ENCODE data around the gene PRRX2.
A peak's percentile ranks its signal among the peaks of the same experiment; 100 is the strongest.

Gene PRRX2

DNA sequence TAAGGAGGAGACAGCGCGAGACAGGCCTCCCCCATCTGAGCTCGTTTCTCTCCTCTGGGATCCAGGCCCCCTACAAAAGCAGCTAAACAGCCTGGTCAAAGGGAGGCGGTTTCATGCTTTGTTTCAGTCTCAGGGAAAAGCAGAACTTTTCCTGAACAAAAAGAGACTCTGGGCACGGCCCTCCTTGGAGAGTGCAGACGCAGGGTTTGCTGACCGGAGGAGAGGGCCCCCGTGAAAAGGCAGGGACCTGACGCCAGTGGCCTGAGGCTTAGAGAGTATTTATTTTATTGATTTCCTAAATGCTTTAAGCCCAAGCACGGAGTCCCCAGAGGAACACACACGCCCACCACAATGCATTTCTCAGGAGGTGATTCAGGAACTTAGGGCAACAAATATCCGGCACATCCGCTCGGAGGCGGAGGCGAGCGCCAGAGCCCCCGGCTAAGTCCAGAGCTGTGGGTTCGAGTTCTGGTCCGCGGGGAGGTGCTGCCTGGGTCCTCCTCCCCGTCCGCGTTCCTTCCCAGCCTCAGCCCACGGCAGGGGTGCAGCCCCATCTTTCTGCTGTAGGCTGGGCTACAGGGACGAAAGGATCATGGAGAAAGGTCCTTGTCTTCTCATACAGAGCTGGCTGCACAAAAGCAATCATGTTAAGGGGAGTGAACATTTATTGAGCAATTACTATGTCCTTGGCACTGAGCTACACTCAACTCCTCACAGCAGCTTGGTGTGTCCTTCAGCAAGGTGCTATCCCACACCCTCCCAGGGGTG is 47.4 kb downstream of the PRRX2 start:
- peak overlapping the region; percentile 33; the same call in 1 of the 2 replicates for H3K9ac ChIP-seq (ENCODE audit: low read depth, low read length)
- no peaks in the 10 kb centered on the region for H3K36me3 ChIP-seq (ENCODE audit: insufficient read depth, low read length)
- H3K27ac ChIP-seq (ENCODE audit: low read depth, low read length), result peak overlapping the region; percentile 27
- H3K9me3 ChIP-seq (ENCODE audit: insufficient read depth, low read depth, low read length), result no peaks in the 10 kb centered on the region
- H3K4me3 ChIP-seq (ENCODE audit: low read length), result no peak overlapping the region
- WGBS, result 75% methylated on average over 26 of the region's 26 CpGs
- H3K4me1 ChIP-seq (ENCODE audit: insufficient read depth, low read length), result peaks cover 9% of the 10 kb centered on the region; the same call in 1 of the 2 replicates
- no peaks in the 10 kb centered on the region for H3K27me3 ChIP-seq (ENCODE audit: insufficient read depth, low read length)

GRCh38 chr9:129713402-129713679 is 47.9 kb downstream of the PRRX2 start:
- Histone ChIP-seq H3K9ac (ENCODE audit: low read depth, low read length) (no peak overlapping the region), H3K4me1 (ENCODE audit: insufficient read depth, low read length) (peaks cover 9% of the 10 kb centered on the region; the same call in 1 of the 2 replicates), H3K36me3 (ENCODE audit: insufficient read depth, low read length) (no peaks in the 10 kb centered on the region), H3K27ac (ENCODE audit: low read depth, low read length) (no peak overlapping the region), H3K27me3 (ENCODE audit: insufficient read depth, low read length) (no peaks in the 10 kb centered on the region), H3K9me3 (ENCODE audit: insufficient read depth, low read depth, low read length) (no peaks in the 10 kb centered on the region), H3K4me3 (ENCODE audit: low read length) (no peak overlapping the region)
- WGBS, result 85% methylated on average over 10 of the region's 10 CpGs

DNA sequence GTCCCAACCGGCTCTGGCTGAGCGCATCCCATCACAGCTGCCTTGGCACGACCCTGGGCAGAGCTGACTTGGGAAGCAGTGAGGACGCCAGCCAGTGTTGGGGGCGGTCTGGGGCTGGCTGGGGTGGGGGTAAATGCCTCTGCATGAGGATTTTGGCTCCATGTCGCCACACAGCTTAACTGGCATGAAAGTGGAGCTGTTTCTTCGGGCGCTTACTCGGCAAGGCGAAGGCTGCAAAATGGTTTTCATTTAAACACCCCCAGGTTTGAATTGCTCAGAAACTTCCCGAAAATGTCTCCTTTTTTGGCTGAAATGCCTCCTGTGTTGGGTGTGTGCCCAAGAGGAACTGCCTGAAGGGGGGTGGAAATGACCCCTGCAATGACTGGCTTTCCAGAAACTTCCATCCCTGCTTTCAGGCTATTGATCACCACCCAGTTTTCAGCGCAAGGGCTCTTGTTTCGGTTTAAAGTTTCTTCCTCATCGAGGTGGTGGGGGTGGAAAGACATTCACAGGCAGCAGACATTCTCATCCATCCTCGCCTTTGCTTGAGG is 49.1 kb downstream of the PRRX2 start:
- Histone ChIP-seq H3K36me3 (ENCODE audit: insufficient read depth, low read length) (no peaks in the 10 kb centered on the region), H3K27ac (ENCODE audit: low read depth, low read length) (no peak overlapping the region), H3K27me3 (ENCODE audit: insufficient read depth, low read length) (no peaks in the 10 kb centered on the region), H3K4me1 (ENCODE audit: insufficient read depth, low read length) (peaks cover 9% of the 10 kb centered on the region; the same call in 1 of the 2 replicates), H3K9me3 (ENCODE audit: insufficient read depth, low read depth, low read length) (no peaks in the 10 kb centered on the region), H3K9ac (ENCODE audit: low read depth, low read length) (no peak overlapping the region), H3K4me3 (ENCODE audit: low read length) (no peak overlapping the region)
- 89% methylated on average over 15 of the region's 15 CpGs for WGBS

DNA sequence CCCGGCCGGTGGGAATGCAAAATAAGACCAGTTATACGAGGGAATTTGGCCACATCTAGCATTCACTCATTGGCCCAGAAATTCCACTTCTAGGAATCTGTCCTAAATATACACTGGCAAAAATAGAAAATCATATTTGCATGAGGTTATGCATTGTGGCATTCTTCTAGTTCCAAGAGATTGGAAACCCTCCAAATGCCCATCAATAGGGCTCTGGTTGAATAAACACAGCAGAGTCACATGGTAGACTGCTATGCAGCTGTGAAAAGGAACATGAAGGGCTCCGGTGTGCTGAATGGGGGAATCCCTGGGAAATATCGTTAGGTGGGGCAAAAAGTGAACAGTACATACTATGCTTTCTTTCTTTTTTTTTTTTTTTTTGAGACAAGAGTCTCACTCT is 50.6 kb downstream of the PRRX2 start:
- no peak overlapping the region for H3K27ac ChIP-seq (ENCODE audit: low read depth, low read length)
- no peaks in the 10 kb centered on the region for H3K9me3 ChIP-seq (ENCODE audit: insufficient read depth, low read depth, low read length)
- no peaks in the 10 kb centered on the region for H3K36me3 ChIP-seq (ENCODE audit: insufficient read depth, low read length)
- WGBS, result 96% methylated on average over 5 of the region's 5 CpGs
- no peak overlapping the region for H3K9ac ChIP-seq (ENCODE audit: low read depth, low read length)
- no peak overlapping the region for H3K4me3 ChIP-seq (ENCODE audit: low read length)
- no peaks in the 10 kb centered on the region for H3K27me3 ChIP-seq (ENCODE audit: insufficient read depth, low read length)
- H3K4me1 ChIP-seq (ENCODE audit: insufficient read depth, low read length), result peaks cover 9% of the 10 kb centered on the region; the same call in 1 of the 2 replicates

DNA sequence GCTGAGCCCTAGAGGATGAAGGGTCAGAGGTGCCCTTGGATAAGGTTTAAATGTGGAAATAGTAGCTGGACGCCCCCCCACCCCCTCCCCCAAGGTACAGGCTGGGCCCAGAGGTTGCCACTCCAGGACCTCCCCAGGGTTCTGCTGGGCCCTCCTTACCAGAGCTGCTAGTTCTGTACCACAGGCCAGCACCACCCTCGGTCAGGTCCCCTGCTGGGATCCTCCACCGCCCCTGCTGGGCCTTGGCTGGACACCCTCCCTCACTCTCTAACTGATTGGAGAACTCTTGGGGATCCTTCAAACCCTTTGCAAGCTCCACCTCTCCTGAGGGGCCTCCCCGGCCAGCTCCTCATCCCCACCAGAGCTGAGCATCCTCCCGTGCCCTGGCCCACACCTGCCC is 52.5 kb downstream of the PRRX2 start:
- Histone ChIP-seq H3K4me3 (ENCODE audit: low read length) (no peak overlapping the region), H3K27ac (ENCODE audit: low read depth, low read length) (no peak overlapping the region), H3K9me3 (ENCODE audit: insufficient read depth, low read depth, low read length) (no peaks in the 10 kb centered on the region), H3K4me1 (ENCODE audit: insufficient read depth, low read length) (no peaks in the 10 kb centered on the region), H3K36me3 (ENCODE audit: insufficient read depth, low read length) (no peaks in the 10 kb centered on the region), H3K9ac (ENCODE audit: low read depth, low read length) (no peak overlapping the region), H3K27me3 (ENCODE audit: insufficient read depth, low read length) (no peaks in the 10 kb centered on the region)
- WGBS, result 84% methylated on average over 5 of the region's 5 CpGs

- 93% methylated on average over 5 of the region's 5 CpGs for WGBS
- Histone ChIP-seq H3K4me3 (ENCODE audit: low read length) (no peak overlapping the region), H3K27me3 (ENCODE audit: insufficient read depth, low read length) (no peaks in the 10 kb centered on the region), H3K9me3 (ENCODE audit: insufficient read depth, low read depth, low read length) (no peaks in the 10 kb centered on the region), H3K4me1 (ENCODE audit: insufficient read depth, low read length) (no peaks in the 10 kb centered on the region), H3K36me3 (ENCODE audit: insufficient read depth, low read length) (no peaks in the 10 kb centered on the region), H3K27ac (ENCODE audit: low read depth, low read length) (no peak overlapping the region), H3K9ac (ENCODE audit: low read depth, low read length) (no peak overlapping the region)
Measured at GRCh38 chr9:129718647-129719046, 53.2 kb downstream of the PRRX2 start.

DNA sequence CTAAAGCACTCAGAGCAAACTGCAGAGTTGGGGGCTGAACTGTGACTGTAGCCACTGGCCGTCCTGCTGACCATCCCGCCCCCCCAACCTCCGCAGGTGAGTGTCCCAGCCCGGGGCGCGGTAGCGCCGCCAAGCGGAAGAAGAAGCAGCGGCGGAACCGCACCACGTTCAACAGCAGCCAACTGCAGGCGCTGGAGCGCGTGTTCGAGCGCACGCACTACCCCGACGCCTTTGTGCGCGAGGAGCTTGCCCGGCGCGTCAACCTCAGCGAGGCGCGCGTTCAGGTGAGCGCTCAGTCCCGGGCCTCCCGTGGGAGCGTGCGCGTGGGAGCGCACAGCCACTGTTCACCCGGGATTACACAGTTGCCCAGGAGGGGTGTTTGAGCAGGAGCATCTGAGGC is 53.7 kb downstream of the PRRX2 start:
- no peak overlapping the region for H3K9ac ChIP-seq (ENCODE audit: low read depth, low read length)
- H3K36me3 ChIP-seq (ENCODE audit: insufficient read depth, low read length), result no peaks in the 10 kb centered on the region
- WGBS, result 94% methylated on average over 38 of the region's 38 CpGs
- H3K27me3 ChIP-seq (ENCODE audit: insufficient read depth, low read length), result no peaks in the 10 kb centered on the region
- H3K4me3 ChIP-seq (ENCODE audit: low read length), result no peak overlapping the region
- H3K9me3 ChIP-seq (ENCODE audit: insufficient read depth, low read depth, low read length), result no peaks in the 10 kb centered on the region
- no peak overlapping the region for H3K27ac ChIP-seq (ENCODE audit: low read depth, low read length)
- H3K4me1 ChIP-seq (ENCODE audit: insufficient read depth, low read length), result no peaks in the 10 kb centered on the region

GRCh38 chr9:129720181-129720864 is 54.9 kb downstream of the PRRX2 start:
- Histone ChIP-seq H3K27ac (ENCODE audit: low read depth, low read length) (no peak overlapping the region), H3K4me1 (ENCODE audit: insufficient read depth, low read length) (peaks cover 2% of the 10 kb centered on the region; the same call in 1 of the 2 replicates), H3K36me3 (ENCODE audit: insufficient read depth, low read length) (no peaks in the 10 kb centered on the region), H3K9me3 (ENCODE audit: insufficient read depth, low read depth, low read length) (no peaks in the 10 kb centered on the region), H3K9ac (ENCODE audit: low read depth, low read length) (no peak overlapping the region), H3K4me3 (ENCODE audit: low read length) (no peak overlapping the region), H3K27me3 (ENCODE audit: insufficient read depth, low read length) (no peaks in the 10 kb centered on the region)
- 82% methylated on average over 31 of the region's 31 CpGs for WGBS

DNA sequence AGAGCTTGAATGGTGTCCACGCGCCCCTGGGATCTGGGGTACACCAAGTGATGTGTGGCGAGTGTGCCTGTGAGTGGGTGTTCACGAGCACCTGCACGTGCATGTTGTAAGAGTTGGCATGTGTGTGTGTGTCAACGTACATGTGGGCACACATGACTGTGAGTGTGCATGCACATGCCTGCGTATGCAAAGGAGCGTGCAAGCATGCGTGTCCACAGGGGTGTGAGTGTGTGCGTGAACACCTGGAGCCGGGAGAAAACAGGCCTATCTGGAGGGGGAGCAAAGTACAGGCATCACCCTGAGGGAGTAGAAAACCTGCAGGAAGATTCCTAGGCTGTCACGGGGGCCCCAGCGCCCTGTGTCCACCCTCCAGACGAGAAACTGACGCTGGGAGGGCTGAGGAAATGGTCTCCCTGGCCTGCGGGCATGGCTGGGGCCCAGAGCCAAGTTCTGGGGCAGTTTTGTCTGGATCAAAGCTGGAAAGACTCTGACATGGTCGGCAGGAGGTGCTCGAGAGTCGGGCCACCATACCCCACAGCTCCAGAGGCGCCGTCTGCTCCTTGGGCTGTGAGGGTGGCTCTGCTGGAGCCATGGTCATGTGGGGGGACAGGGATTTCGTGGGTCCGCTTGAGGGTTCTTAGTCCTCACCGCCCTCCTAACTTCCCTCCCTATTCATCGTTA is 55.6 kb downstream of the PRRX2 start:
- Histone ChIP-seq H3K27ac (ENCODE audit: low read depth, low read length) (no peak overlapping the region), H3K4me1 (ENCODE audit: insufficient read depth, low read length) (peaks cover 2% of the 10 kb centered on the region; the same call in 1 of the 2 replicates), H3K9me3 (ENCODE audit: insufficient read depth, low read depth, low read length) (no peaks in the 10 kb centered on the region), H3K27me3 (ENCODE audit: insufficient read depth, low read length) (no peaks in the 10 kb centered on the region), H3K36me3 (ENCODE audit: insufficient read depth, low read length) (no peaks in the 10 kb centered on the region), H3K4me3 (ENCODE audit: low read length) (no peak overlapping the region), H3K9ac (ENCODE audit: low read depth, low read length) (no peak overlapping the region)
- WGBS, result 90% methylated on average over 23 of the region's 25 CpGs

DNA sequence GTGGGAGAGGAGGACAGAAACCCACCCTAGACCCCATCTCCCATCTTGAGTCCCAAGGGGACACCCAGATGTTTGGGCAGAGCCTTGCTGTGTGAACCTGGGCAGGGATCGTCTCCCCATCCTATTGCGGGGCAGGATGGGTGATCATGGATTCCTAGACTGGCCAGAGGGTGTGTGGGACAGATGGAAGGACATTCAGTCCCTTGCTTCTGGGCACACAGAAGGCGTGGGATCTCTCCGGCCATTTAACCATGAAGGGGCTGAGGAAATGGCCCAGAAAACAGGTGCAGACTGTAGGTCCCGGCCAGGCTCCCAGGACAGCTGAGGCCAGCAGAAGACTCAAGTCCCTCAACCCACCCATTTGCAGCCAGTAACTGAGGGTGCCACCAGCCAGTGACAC is 57.5 kb downstream of the PRRX2 start:
- WGBS, result 96% methylated on average over 5 of the region's 5 CpGs
- peaks cover 2% of the 10 kb centered on the region; the same call in 1 of the 2 replicates for H3K4me1 ChIP-seq (ENCODE audit: insufficient read depth, low read length)
- no peaks in the 10 kb centered on the region for H3K9me3 ChIP-seq (ENCODE audit: insufficient read depth, low read depth, low read length)
- H3K27me3 ChIP-seq (ENCODE audit: insufficient read depth, low read length), result no peaks in the 10 kb centered on the region
- no peak overlapping the region for H3K27ac ChIP-seq (ENCODE audit: low read depth, low read length)
- no peak overlapping the region for H3K9ac ChIP-seq (ENCODE audit: low read depth, low read length)
- no peaks in the 10 kb centered on the region for H3K36me3 ChIP-seq (ENCODE audit: insufficient read depth, low read length)
- no peak overlapping the region for H3K4me3 ChIP-seq (ENCODE audit: low read length)
